ENCODE measurements around the gene SLC6A5. TPM values are rescaled to one million over a fixed set of nuclear protein-coding genes. Genes with fewer than 3 reads are reported as not detected.

The SLC6A5 gene
- total RNA-seq, 4 donors from 2014 or later: not detected

- no peak for ATAC-seq
- in situ Hi-C loops (cut with MboI; ENCODE audit: low sequenced_read_pairs in 4 of 4): loop anchor here in 3 of 4 donors (25.0 kb wide), 2 partner anchors 213 to 463 kb away; partner anchors contain the start of gene PRMT3 (in 2 of the 3)
- no peak overlapping the region for H3K27ac ChIP-seq
- H3K36me3 ChIP-seq: no peaks in the 10 kb centered on the region
- TF ChIP-seq CTCF (IDR thresholded peaks at IDR 0.05 in 4 of 5, conservative IDR thresholded peaks at IDR 0.05 in 1 of 5) (no peak), POLR2A (IDR thresholded peaks at IDR 0.05) (no peak)
- no peak overlapping the region for H3K4me3 ChIP-seq
- H3K9me3 ChIP-seq: no peaks in the 10 kb centered on the region
- H3K4me1 ChIP-seq: no peaks in the 10 kb centered on the region
- no peak for DNase-seq
- peaks cover 94 to 97% (median 96%) of the 10 kb centered on the region in 3 donors for H3K27me3 ChIP-seq
- intact Hi-C loops (cut with DNase I; ENCODE audit: low total_unique reads): no loop called here
These were observed 575 bp downstream of the SLC6A5 start for GRCh38 chr11:20600020-20600346.

DNA sequence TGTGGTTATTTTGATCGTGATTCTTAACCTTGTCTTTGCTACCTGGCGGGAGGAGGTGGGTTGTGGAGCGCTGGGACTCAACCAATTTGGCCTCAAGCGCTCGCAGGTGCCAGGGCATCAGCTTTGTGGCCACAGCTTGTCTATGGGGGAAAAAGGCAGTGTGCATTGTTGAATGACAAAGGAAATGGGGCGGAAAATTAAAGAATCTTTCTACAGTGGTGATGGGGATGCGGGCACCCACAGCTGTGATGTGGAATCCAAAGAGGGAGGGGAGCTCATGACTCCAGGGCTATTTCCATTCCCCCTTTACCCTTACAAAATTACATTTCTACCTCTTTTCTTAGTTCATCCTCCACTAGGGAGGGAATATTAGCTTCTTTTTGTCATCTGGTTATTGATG is 1.1 kb downstream of the SLC6A5 start:
- no peaks in the 10 kb centered on the region for H3K4me1 ChIP-seq
- DNase-seq (no peak), ATAC-seq (no peak)
- no peaks in the 10 kb centered on the region for H3K36me3 ChIP-seq
- intact Hi-C loops (cut with DNase I; ENCODE audit: low total_unique reads): no loop called here
- no peak overlapping the region for H3K4me3 ChIP-seq
- H3K27ac ChIP-seq: no peak overlapping the region
- no peak for TF ChIP-seq CTCF (IDR thresholded peaks at IDR 0.05 in 4 of 5, conservative IDR thresholded peaks at IDR 0.05 in 1 of 5)
- TF ChIP-seq POLR2A (IDR thresholded peaks at IDR 0.05): no peak
- peaks cover 94 to 97% (median 96%) of the 10 kb centered on the region in 3 donors for H3K27me3 ChIP-seq
- no peaks in the 10 kb centered on the region for H3K9me3 ChIP-seq
- in situ Hi-C loops (cut with MboI; ENCODE audit: low sequenced_read_pairs in 4 of 4): loop anchor here in 3 of 4 donors (25.0 kb wide), 2 partner anchors 213 to 463 kb away; partner anchors contain the start of gene PRMT3 (in 2 of the 3)

GRCh38 chr11:20601221-20601914 is 2.0 kb downstream of the SLC6A5 start:
- intact Hi-C loops (cut with DNase I; ENCODE audit: low total_unique reads) (no loop called here), in situ Hi-C loops (cut with MboI; ENCODE audit: low sequenced_read_pairs in 4 of 4) (loop anchor here in 3 of 4 donors (25.0 kb wide), 2 partner anchors 214 to 464 kb away; partner anchors contain the start of gene PRMT3 (in 2 of the 3))
- Histone ChIP-seq H3K4me3 (no peak overlapping the region), H3K27ac (no peak overlapping the region), H3K27me3 (peaks cover 94 to 97% (median 96%) of the 10 kb centered on the region in 3 donors), H3K4me1 (no peaks in the 10 kb centered on the region), H3K36me3 (no peaks in the 10 kb centered on the region), H3K9me3 (no peaks in the 10 kb centered on the region)
- TF ChIP-seq POLR2A (IDR thresholded peaks at IDR 0.05) (no peak), CTCF (IDR thresholded peaks at IDR 0.05 in 4 of 5, conservative IDR thresholded peaks at IDR 0.05 in 1 of 5) (no peak)
- no peak for DNase-seq
- ATAC-seq: no peak

DNA sequence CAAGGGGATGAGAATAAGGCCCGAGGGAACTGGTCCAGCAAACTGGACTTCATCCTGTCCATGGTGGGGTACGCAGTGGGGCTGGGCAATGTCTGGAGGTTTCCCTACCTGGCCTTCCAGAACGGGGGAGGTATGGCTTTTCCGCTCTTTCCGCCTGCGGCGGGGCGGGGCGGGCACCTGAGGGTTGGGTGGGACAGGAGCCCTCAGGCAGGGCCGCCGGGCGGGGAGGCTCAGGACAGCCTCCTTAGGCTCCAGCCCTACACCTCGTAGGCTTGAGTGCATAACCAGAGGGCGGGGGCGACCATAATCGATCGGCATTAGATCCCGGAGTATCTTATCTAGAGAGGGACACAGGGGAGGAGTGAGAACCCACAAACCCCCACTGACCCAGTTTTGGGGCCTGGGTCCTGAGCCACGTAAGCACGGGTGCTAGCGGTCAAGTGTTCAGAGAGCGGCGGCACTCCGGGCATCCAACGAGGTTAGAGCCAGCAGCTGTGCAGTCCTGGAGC is 4.9 kb downstream of the SLC6A5 start:
- intact Hi-C loops (cut with DNase I; ENCODE audit: low total_unique reads): no loop called here
- no peak for DNase-seq
- no peak overlapping the region for H3K27ac ChIP-seq
- ATAC-seq: no peak
- no peaks in the 10 kb centered on the region for H3K9me3 ChIP-seq
- in situ Hi-C loops (cut with MboI; ENCODE audit: low sequenced_read_pairs in 4 of 4): loop anchor here in 3 of 4 donors (25.0 kb wide), 2 partner anchors 217 to 467 kb away; partner anchors contain the start of gene PRMT3 (in 2 of the 3)
- no peaks in the 10 kb centered on the region for H3K36me3 ChIP-seq
- H3K4me3 ChIP-seq: no peak overlapping the region
- peaks cover 74 to 79% (median 78%) of the 10 kb centered on the region in 3 donors for H3K27me3 ChIP-seq
- H3K4me1 ChIP-seq: no peaks in the 10 kb centered on the region
- TF ChIP-seq POLR2A (IDR thresholded peaks at IDR 0.05): no peak
- no peak for TF ChIP-seq CTCF (IDR thresholded peaks at IDR 0.05 in 4 of 5, conservative IDR thresholded peaks at IDR 0.05 in 1 of 5)
